Left forelimb (tissue), 1 donor: Measurements from ENCODE around the gene FGGY.

ENCODE experiments used
- DNase-seq: peaks from one replicate; pipeline ENCODE4 v3.0.0-alpha.2; 2018; ENCODE audit warnings: low spot score

Gene FGGY

GRCh38 chr1:59315529-59316463 lies 18.9 kb downstream of the FGGY start:
- DNase-seq, result no peak

- DNase-seq, result no peak
Observed at GRCh38 chr1:59316497-59317128, 19.7 kb downstream of the FGGY start.

- no peak for DNase-seq
Observed at GRCh38 chr1:59317343-59317742, 20.4 kb downstream of the FGGY start.

- no peak for DNase-seq
Observed at GRCh38 chr1:59317780-59318179, 20.9 kb downstream of the FGGY start.

GRCh38 chr1:59318271-59318860 lies 21.5 kb downstream of the FGGY start:
- no peak for DNase-seq

GRCh38 chr1:59322394-59322793 lies 25.5 kb downstream of the FGGY start:
- DNase-seq, result no peak

GRCh38 chr1:59322814-59323213 lies 25.9 kb downstream of the FGGY start:
- no peak for DNase-seq

- no peak for DNase-seq
Observed at GRCh38 chr1:59323879-59324278, 27.0 kb downstream of the FGGY start.

- DNase-seq, result no peak
Observed at GRCh38 chr1:59328353-59328752, 31.5 kb downstream of the FGGY start.

GRCh38 chr1:59329412-59330053 lies 32.6 kb downstream of the FGGY start:
- no peak for DNase-seq

- no peak for DNase-seq
Observed at GRCh38 chr1:59331686-59332620, 35.1 kb downstream of the FGGY start.

- no peak for DNase-seq
Observed at GRCh38 chr1:59332983-59333382, 36.1 kb downstream of the FGGY start.

GRCh38 chr1:59333626-59334277 lies 36.9 kb downstream of the FGGY start:
- DNase-seq, result no peak

GRCh38 chr1:59340411-59341307 lies 43.8 kb downstream of the FGGY start:
- DNase-seq, result no peak

- DNase-seq, result no peak
Observed at GRCh38 chr1:59342801-59343575, 46.1 kb downstream of the FGGY start.

- DNase-seq, result no peak
Observed at GRCh38 chr1:59343576-59343840, 46.6 kb downstream of the FGGY start.

GRCh38 chr1:59345221-59345620 lies 48.3 kb downstream of the FGGY start:
- DNase-seq, result no peak

- DNase-seq, result no peak
Observed at GRCh38 chr1:59346429-59346828, 49.5 kb downstream of the FGGY start.

GRCh38 chr1:59349101-59349500 lies 52.2 kb downstream of the FGGY start:
- no peak for DNase-seq
